ENCODE measurements around the gene TMEM82. TPM values are rescaled to one million over a fixed set of nuclear protein-coding genes. Genes with fewer than 3 reads are reported as not detected.

Gene TMEM82
- total RNA-seq: not detected

GRCh38 chr1:15742339-15742801 lies at the start of gene TMEM82:
TMEM82 (plus strand) TSS chr1:15742499; CDS start chr1:15742560, 61 bp downstream.

DNA sequence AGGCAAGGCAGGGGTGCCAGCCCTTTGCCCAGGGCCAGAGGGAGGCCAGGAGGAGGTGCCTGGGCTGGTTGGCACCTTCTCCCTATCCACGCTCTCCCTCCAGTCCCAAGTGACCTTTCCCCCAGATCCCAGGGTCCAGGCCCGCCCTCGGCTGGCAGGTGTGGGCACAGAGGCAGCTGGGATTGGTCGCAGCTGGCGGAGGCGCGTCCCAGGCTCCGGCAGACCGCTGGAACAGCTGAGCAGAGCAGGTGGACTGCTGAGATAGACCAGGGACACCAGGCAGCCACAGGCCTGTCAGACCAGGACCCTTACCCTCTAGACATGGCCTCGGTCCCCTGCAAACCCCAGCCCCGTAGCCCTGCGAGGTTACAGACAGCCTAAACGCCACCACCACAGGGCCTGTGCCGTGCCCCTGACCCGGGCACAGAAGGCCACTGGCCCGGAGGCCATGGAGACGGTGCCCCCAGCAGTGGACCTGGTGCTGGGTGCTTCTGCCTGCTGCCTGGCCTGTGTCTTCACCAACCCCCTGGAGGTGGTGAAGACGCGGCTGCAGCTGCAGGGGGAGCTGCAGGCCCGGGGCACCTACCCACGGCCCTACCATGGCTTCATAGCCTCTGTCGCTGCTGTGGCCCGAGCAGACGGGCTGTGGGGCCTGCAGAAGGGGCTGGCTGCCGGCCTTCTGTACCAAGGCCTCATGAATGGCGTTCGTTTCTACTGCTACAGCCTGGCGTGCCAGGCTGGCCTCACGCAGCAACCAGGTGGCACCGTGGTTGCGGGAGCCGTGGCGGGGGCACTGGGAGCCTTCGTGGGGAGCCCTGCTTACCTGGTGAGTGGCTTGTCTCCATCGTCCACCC lies 6.0 kb upstream of the TMEM82 start, which contains the start of gene SLC25A34:
Gene SLC25A34 (plus strand): TSS at position 221 of the 854 bp plus-strand sequence. CDS start 228 bp downstream, at position 449.

DNA sequence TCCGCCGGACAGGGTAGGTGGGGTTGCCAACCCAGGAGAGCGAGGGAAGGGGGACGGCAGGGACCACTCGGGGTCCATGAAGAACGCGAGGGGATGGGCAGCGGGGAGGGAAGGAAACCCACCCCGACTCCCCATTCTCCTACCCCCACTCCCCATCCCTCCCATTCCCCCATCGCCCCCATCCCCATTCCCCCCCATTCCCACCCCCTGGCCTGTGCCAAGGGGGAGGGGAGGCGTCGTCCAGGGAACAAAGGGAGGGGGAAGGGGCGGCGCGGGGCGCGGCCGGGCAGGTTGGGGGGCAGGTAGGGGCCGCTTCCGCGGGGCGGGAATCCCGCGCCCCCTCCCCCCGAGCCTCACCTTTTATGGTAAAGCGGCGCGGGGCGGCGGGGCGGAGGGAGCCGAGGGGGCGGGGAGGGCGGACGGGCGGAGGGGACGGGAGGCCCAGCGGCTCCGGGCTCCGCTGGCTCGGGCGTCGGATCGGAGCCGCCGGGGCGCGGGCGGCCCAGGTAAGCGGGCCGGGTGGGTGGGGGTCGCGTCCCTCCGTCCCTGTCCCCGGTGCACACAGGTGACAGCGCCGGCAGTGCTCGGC lies 16.1 kb downstream of the TMEM82 start, which contains the start of gene FBLIM1:
Gene FBLIM1 (plus strand): TSS at position 453 of the 589 bp plus-strand sequence. CDS start 6,189 bp downstream, outside the sequence.

Other genes starting within 250 kb of the TMEM82 start
- gene CASP9, start 218.3 kb upstream of the TMEM82 start, total RNA-seq: 6.9 TPM
- 20.5 TPM for gene DNAJC16, start 215.7 kb upstream of the TMEM82 start, total RNA-seq
- gene AGMAT, start 157.4 kb upstream of the TMEM82 start, total RNA-seq: 2.3 TPM
- 26.3 TPM for gene DDI2, start 125.0 kb upstream of the TMEM82 start, total RNA-seq
- gene PLEKHM2, start 58.2 kb upstream of the TMEM82 start, total RNA-seq: 36.4 TPM
- gene SLC25A34, start 6.2 kb upstream of the TMEM82 start, total RNA-seq: 0.23 TPM
- 13.1 TPM for gene FBLIM1, start 16.3 kb downstream of the TMEM82 start, total RNA-seq
- 2.8 TPM for gene UQCRHL, start 65.2 kb downstream of the TMEM82 start, total RNA-seq
- 52.6 TPM for gene SPEN, start 105.2 kb downstream of the TMEM82 start, total RNA-seq
- 23.8 TPM for gene ZBTB17, start 233.6 kb downstream of the TMEM82 start, total RNA-seq

Measured in diencephalon (tissue), 1 donor.